ENCODE measurements around the gene SH3BP2.

Gene SH3BP2

DNA sequence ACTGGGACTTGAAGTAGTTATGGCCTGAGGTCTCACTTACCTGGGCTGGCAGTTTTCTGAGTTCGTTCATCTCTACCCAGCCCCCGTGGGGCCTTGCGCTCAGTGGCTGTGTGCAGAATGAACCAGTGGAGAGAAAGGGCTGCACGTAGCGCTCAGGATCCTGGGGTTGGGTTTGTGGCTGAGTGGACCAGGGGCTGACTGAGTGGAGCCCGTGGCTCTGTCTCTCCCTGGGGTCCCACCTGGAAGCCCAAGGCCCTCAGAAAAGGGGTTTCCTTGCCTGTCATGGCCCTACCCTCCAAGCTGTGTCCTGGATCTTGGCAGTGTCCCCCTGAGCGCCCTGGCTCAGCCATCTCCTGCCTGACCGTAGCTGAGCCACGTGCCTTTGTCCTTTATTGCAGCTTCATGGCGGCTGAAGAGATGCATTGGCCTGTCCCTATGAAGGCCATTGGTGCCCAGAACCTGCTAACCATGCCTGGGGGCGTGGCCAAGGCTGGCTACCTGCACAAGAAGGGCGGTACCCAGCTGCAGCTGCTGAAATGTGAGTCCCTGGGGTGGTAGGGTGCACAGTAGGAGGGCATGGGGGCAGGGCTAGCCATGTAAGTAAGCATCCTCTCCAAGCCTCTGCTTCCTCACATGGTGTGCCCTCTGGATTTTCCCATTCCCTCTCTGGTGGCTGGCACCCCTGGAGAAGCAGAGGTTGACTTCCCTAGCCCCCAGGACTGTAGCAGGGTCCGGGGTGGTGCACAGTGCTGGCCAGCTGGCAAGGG, 27.5 kb downstream of the SH3BP2 start:
- no peak for DNase-seq

GRCh38 chr4:2822461-2823300, 29.8 kb downstream of the SH3BP2 start:
- DNase-seq: no peak

- DNase-seq: no peak
These were observed 30.4 kb downstream of the SH3BP2 start for GRCh38 chr4:2823301-2823670.

- DNase-seq: no peak
These were observed 30.9 kb downstream of the SH3BP2 start for GRCh38 chr4:2823671-2824328.

- DNase-seq: no peak
These were observed 31.5 kb downstream of the SH3BP2 start for GRCh38 chr4:2824329-2824835.

DNA sequence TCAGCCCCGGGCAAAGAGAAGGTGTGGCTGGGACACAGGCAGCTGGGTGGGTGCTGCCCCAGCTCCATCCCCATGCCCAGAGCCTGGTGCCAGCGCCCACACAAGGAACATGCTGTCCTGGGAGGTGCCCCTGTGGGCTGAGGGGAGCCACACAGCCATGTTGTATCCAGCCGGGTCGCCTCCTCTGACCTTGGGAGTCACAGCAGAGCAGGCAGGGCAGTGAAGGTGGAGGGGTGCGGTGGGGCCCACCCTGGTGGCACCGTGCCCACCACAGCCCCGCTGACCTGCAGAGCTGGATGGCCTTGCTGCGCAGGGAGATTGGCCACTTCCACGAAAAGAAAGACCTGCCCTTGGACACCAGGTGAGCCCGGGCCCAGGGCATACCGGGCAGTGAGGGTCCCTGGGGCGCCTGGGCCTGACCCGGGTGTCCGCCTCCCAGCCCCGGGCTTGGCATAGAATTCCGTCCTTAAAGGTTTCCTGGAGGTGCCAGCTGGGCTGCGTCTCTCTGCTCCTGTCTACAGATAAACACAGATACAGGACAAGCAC, 32.0 kb downstream of the SH3BP2 start:
- DNase-seq: no peak

DNA sequence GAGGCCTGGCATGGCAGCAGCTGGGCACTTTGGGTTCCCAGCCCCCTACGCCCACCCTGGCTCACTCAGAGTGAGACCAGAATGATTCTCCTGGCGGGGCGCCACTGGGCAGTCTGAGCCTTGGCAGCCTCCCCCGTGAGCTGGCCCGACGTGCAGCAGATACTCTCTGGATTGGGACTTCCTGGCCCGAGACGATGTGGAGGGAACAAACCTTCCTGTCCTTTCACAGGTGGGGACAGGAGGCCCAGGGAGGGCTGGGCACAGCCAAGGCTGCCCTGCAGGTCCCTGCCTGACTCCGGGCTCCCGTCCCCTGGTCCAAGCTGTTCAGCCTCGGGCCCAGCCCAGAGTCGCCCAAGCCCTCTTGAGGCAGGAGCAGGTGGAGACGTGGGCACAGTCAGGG, 32.9 kb downstream of the SH3BP2 start:
- no peak for DNase-seq

DNA sequence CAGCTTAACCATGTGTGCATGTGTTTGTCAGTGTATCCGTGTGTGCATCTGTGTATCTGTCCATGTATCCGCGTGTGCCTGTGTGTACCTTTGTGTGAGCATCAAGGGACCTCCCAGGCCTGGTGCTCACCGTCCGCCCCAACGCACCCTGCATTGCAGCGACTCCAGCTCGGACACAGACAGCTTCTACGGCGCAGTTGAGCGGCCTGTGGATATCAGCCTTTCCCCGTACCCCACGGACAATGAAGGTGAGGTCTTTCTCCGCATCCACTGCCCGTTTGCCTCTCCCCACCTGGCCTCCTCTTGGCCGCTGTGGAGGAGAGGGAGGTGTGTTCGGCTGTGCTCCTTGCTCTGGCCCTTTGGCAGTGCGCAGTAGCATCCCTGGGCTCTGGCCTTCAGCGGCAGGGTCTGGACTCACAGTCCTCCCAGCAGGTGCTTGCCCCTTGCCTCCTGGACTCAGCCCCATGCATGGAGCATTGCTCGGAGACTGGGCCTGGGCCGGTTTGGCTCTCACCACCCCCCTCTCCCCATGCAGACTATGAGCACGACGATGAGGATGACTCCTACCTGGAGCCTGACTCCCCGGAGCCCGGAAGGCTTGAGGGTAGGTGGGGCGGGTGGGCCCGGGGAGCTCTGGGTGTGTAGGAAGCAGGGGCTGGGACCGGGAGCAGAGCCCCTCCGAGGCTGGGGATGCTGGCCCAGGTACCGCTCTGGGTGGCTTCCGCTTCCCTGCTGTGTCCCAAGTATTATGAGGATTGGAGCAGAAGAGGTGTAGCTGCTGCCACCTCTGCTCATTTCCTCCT, 34.4 kb downstream of the SH3BP2 start:
- no peak for DNase-seq

- DNase-seq: no peak
These were observed 35.2 kb downstream of the SH3BP2 start for GRCh38 chr4:2827874-2828751.

DNA sequence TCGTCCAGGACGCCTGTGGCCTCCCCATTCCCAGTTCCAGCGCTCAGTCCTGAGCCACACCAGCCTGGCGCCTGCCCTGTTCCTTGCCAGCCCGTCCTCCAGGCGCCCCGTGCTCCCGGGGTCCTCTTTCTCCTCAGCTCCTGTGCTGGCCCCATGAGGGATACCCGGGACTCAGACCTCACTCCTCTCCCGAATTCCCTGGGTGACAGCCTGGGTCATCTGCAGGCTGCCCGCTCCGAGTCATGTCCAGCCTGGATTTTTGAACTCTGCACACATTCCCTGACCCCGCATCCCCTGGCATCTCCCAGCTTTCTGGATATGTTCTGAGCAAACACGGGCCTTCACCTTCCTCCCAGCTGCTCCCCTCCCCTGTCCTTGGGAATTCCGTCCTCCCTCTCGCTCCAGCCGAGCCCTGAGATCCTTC, 35.9 kb downstream of the SH3BP2 start:
- DNase-seq: no peak

DNA sequence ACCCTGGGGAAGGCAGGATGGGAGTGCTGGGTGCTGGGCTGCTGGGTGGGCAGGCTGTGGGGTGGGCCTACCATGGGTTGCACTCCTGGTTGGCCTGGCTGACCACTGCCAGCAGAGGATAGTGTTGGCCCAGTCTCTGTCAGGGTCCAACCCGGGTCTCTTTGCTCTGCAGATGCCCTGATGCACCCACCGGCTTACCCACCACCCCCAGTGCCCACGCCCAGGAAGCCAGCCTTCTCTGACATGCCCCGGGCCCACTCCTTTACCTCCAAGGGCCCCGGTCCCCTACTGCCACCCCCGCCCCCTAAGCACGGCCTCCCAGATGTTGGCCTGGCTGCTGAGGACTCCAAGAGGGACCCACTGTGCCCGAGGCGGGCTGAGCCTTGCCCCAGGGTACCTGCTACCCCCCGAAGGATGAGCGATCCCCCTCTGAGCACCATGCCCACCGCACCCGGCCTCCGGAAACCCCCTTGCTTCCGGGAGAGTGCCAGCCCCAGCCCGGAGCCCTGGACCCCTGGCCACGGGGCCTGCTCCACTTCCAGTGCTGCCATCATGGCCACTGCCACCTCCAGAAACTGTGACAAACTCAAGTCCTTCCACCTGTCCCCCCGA, 36.5 kb downstream of the SH3BP2 start:
- no peak for DNase-seq

DNA sequence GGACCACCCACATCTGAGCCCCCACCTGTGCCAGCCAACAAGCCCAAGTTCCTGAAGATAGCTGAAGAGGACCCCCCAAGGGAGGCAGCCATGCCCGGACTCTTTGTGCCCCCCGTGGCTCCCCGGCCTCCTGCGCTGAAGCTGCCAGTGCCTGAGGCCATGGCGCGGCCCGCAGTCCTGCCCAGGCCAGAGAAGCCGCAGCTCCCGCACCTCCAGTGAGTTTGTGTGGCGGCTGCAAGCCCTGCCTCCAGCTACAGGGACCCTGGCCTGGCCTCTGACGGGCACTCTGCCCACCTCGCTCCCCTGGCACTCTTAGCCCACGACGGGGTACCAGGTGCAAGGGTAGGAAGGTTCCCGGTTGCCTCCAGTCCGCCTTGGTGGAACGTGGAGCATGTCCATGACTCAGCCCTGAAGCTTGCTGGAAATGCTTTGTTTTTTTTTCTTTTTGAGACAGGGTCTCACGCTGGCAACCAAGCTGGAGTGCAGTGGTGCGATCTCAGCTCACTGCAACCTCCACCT, 37.1 kb downstream of the SH3BP2 start:
- no peak for DNase-seq

DNA sequence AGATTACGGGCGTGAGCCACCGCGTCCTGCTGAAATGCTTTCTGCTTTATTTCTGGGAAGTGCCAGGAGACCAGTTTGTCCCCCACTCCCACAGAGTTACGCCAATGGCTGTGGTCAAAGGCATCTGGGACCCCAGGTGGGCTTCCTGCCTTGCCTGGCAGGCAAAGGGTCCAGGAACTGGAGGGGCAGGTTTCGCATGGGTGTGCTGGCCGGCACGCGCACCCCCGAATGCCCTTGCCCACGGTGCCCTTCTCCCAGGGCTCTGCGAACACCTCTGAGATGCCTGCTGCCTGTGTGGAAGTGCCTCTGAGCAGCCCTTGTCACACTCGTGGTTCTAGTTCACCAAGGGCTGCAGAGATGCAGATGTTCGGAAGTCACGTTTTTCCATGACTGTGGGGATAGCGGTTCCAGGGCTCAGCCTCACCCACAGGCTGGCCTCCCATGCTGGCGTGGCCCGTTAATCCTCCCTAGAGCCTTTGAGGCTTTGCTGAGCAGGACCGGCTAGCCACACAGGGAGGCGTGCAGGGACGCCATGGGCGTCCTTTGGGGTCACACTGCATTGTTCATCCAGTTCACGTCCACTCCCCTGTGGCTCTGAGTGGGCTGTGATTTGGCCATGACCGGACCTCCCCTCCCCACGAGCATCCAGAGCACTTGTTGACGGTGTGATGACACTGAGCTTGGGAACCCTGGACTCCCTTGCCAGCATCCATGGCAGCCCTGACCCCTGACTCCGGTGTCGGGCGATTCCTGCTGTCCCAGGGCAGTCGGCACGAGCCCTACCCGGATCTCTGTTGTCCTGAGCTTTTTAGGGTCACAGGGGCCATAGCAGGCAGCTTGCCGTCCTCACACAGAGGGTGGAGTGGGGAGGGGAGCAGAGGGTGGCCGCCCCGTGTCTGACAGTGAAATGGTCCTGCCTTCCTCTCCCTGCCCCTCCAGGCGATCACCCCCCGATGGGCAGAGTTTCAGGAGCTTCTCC, 38.0 kb downstream of the SH3BP2 start:
- no peak for DNase-seq

GRCh38 chr4:2831611-2832308, 38.9 kb downstream of the SH3BP2 start:
- no peak for DNase-seq

DNA sequence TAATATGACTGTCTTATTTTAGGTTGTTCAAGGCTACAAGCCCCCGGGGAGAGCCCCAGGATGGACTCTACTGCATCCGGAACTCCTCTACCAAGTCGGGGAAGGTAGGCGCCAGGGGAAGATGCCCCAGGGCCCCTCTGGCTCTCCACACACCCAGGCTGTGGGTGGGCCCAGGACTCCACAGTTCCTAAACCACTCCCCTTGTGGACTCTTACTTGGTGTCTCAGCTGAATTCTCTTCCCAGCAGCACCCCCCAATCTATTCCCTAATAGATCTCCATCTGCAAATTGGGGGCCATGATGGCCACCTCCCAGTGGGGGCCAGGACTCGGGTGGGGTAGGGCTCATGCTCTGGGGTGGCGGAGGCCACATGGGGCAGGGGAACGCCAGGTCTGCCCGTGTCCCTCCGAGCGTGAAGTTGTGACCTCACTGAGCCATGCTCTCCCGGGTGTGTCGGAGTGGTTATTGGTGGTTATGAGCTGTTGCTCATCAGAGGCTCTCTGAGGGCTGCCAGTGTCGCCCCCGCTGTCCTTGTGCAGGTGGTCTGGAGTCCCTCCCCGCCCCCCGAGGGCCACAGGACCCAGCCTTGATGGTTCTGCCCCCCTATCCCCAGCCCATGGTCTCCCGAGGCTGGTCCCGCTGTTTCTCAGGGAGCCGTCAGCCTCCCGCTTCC, 39.6 kb downstream of the SH3BP2 start:
- no peak for DNase-seq

- DNase-seq: no peak
These were observed 40.2 kb downstream of the SH3BP2 start for GRCh38 chr4:2832981-2833670.

DNA sequence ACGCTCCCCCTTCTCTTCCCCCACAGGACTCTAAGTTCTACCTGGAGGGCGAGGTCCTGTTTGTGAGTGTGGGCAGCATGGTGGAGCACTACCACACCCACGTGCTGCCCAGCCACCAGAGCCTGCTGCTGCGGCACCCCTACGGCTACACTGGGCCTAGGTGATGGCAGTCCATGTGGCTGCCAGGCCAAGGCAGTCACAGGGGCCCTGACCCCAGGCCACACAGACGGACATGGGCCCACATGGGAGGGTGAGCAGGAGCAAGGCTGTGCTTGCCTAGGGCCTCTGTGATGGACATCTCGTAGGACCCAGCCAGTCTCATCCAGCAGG, 40.8 kb downstream of the SH3BP2 start:
- no peak for DNase-seq

Data from stimulated activated CD4-positive, alpha-beta T cell treated with anti-CD3 and anti-CD28 coated beads, Interleukin-4, amount 100 ng/mL, for 1 hour (primary cell).